Measurements from ENCODE around the gene PLCL1.
A peak's percentile ranks its signal among the peaks of the same experiment; 100 is the strongest.

The PLCL1 gene

GRCh38 chr2:197857476-197858107 lies 53.2 kb downstream of the PLCL1 start:
- no peak for DNase-seq (ENCODE audit: low read depth)

- DNase-seq (ENCODE audit: low read depth) = no peak
Observed at GRCh38 chr2:197858607-197859140, 54.3 kb downstream of the PLCL1 start.

GRCh38 chr2:197862246-197862955 lies 58.0 kb downstream of the PLCL1 start:
- DNase-seq (ENCODE audit: low read depth) = no peak

- no peak for DNase-seq (ENCODE audit: low read depth)
Observed at GRCh38 chr2:197863744-197864143, 59.4 kb downstream of the PLCL1 start.

GRCh38 chr2:197866455-197866854 lies 62.1 kb downstream of the PLCL1 start:
- no peak for DNase-seq (ENCODE audit: low read depth)

- DNase-seq (ENCODE audit: low read depth) = no peak
Observed at GRCh38 chr2:197867033-197867432, 62.6 kb downstream of the PLCL1 start.

- DNase-seq (ENCODE audit: low read depth) = no peak
Observed at GRCh38 chr2:197867624-197868023, 63.2 kb downstream of the PLCL1 start.

- DNase-seq (ENCODE audit: low read depth) = no peak
Observed at GRCh38 chr2:197868206-197868605, 63.8 kb downstream of the PLCL1 start.

- DNase-seq (ENCODE audit: low read depth) = no peak
Observed at GRCh38 chr2:197869041-197869440, 64.6 kb downstream of the PLCL1 start.

- peak; percentile 25 for DNase-seq (ENCODE audit: low read depth)
Observed at GRCh38 chr2:197869501-197870111, 65.2 kb downstream of the PLCL1 start.

GRCh38 chr2:197870137-197870536 lies 65.7 kb downstream of the PLCL1 start:
- no peak for DNase-seq (ENCODE audit: low read depth)

GRCh38 chr2:197871780-197872456 lies 67.5 kb downstream of the PLCL1 start:
- no peak for DNase-seq (ENCODE audit: low read depth)

GRCh38 chr2:197873293-197873701 lies 68.9 kb downstream of the PLCL1 start:
- no peak for DNase-seq (ENCODE audit: low read depth)

GRCh38 chr2:197875763-197876162 lies 71.4 kb downstream of the PLCL1 start:
- DNase-seq (ENCODE audit: low read depth) = no peak

- no peak for DNase-seq (ENCODE audit: low read depth)
Observed at GRCh38 chr2:197876524-197876923, 72.1 kb downstream of the PLCL1 start.

GRCh38 chr2:197877038-197877437 lies 72.6 kb downstream of the PLCL1 start:
- no peak for DNase-seq (ENCODE audit: low read depth)

- DNase-seq (ENCODE audit: low read depth) = no peak
Observed at GRCh38 chr2:197878792-197879191, 74.4 kb downstream of the PLCL1 start.

GRCh38 chr2:197879812-197880408 lies 75.5 kb downstream of the PLCL1 start:
- DNase-seq (ENCODE audit: low read depth) = no peak

GRCh38 chr2:197883354-197884032 lies 79.1 kb downstream of the PLCL1 start:
- no peak for DNase-seq (ENCODE audit: low read depth)

- no peak for DNase-seq (ENCODE audit: low read depth)
Observed at GRCh38 chr2:197884252-197884651, 79.9 kb downstream of the PLCL1 start.

GRCh38 chr2:197885126-197885525 lies 80.7 kb downstream of the PLCL1 start:
- DNase-seq (ENCODE audit: low read depth) = no peak

GRCh38 chr2:197885587-197885986 lies 81.2 kb downstream of the PLCL1 start:
- no peak for DNase-seq (ENCODE audit: low read depth)

All from stimulated activated CD4-positive, alpha-beta T cell treated with anti-CD3 and anti-CD28 coated beads, Interleukin-2, amount 100 ng/mL, for 4 hours (primary cell).